Hepatic stellate cell (primary cell): Measurements from ENCODE around the gene SLC39A1.

Experiments used
- DNase-seq: peaks from one replicate; pipeline ENCODE4 v3.0.0; 2011; ENCODE audit warnings: low spot score

The SLC39A1 gene

GRCh38 chr1:153977250-153978240 lies 14.2 kb upstream of the SLC39A1 start, which contains the start of gene JTB:
TSS of gene JTB (minus strand) at chr1:153977674. CDS start at chr1:153977252, 422 bp downstream.
- DNase-seq = peak; percentile 86

- DNase-seq = no peak
Observed at GRCh38 chr1:153976819-153977249, 13.5 kb upstream of the SLC39A1 start.

GRCh38 chr1:153973525-153973924 lies 10.2 kb upstream of the SLC39A1 start:
- no peak for DNase-seq

- no peak for DNase-seq
Observed at GRCh38 chr1:153973071-153973470, 9.7 kb upstream of the SLC39A1 start.

- DNase-seq = no peak
Observed at GRCh38 chr1:153970346-153970745, 7.0 kb upstream of the SLC39A1 start.

- DNase-seq = no peak
Observed at GRCh38 chr1:153968972-153969371, 5.6 kb upstream of the SLC39A1 start.

- no peak for DNase-seq
Observed at GRCh38 chr1:153968408-153968807, 5.1 kb upstream of the SLC39A1 start.

- DNase-seq = no peak
Observed at GRCh38 chr1:153968000-153968363, 4.6 kb upstream of the SLC39A1 start.

GRCh38 chr1:153967107-153967999 lies 4.0 kb upstream of the SLC39A1 start, which contains the start of gene CREB3L4:
TSS of gene CREB3L4 (plus strand) at chr1:153967902. CDS start at chr1:153968526, 624 bp downstream.
- peak; percentile 96 for DNase-seq

GRCh38 chr1:153963850-153964331 lies 554 bp upstream of the SLC39A1 start:
- no peak for DNase-seq

- DNase-seq = peak; percentile 74
Observed at GRCh38 chr1:153962088-153963029, 978 bp downstream of the SLC39A1 start.

- DNase-seq = no peak
Observed at GRCh38 chr1:153961421-153961820, 1.9 kb downstream of the SLC39A1 start.

GRCh38 chr1:153960206-153960605 lies 3.1 kb downstream of the SLC39A1 start:
- DNase-seq = no peak

GRCh38 chr1:153959454-153959853 lies 3.9 kb downstream of the SLC39A1 start:
- no peak for DNase-seq

- no peak for DNase-seq
Observed at GRCh38 chr1:153958961-153959260, 4.4 kb downstream of the SLC39A1 start.

GRCh38 chr1:153958111-153958960 lies 5.0 kb downstream of the SLC39A1 start, which contains the start of gene CRTC2:
TSS of gene CRTC2 (minus strand) at chr1:153958612. CDS start at chr1:153958497, 115 bp downstream.
- DNase-seq = peak; percentile 100

GRCh38 chr1:153957744-153958110 lies 5.6 kb downstream of the SLC39A1 start:
- DNase-seq = no peak

- no peak for DNase-seq
Observed at GRCh38 chr1:153956997-153957715, 6.2 kb downstream of the SLC39A1 start.

GRCh38 chr1:153954826-153955225 lies 8.5 kb downstream of the SLC39A1 start:
- DNase-seq = no peak
